ENCODE data around the gene WNK2. TPM values are rescaled to one million over a fixed set of nuclear protein-coding genes. Genes with fewer than 3 reads are reported as not detected.
A peak's percentile ranks its signal among the peaks of the same experiment; 100 is the strongest.

Gene WNK2
- total RNA-seq, 1 donor from 2014 or later: 336 TPM

DNA sequence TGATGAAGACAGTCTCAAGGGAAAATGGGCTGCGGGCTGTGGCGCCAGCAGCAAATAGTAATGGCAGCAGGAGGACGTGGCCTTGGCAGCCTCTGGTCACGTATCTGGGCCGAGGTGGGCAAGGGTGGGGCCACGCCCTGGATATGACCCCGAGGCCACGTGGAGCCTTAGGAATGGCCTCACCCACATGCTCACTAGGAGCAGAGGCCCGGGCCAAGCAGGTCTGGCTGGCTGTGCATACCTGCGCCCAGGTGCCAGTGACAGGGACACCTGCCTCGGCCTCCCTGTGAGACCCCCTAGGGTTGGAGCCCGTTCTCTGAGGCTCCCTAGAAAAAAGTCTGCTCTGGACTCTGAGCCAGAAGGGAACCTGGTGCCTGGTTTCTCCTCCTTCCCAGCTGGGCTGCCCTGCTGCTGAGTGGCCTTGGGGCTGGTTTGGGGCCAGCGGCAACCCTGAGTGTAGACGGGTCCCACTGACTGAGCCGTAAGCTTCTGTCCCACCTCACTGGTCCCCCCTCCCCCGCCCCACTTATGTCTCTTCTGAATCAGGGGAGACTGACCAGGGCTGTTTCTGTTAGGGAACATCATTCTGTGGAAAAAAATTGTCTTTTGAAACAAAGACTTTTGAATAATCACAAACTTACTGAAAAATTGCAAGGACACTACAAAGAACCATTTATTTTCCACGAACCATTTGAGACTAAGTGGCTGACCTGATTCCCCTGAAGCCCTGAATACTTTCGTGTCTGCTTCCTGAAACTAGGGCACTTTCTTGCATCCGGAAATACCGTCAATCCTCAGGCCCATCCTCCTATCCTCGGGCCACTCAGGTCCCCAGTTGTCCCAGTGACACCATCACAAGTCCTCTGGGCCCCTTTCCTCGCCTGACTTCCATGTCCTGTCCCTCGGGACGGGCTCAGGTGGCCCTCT, 60.8 kb downstream of the WNK2 start:
- H3K9me3 Mint-ChIP-seq (ENCODE audit: unreplicated experiment): peaks cover 17% of the 10 kb centered on the region

GRCh38 chr9:93245437-93245970, 61.6 kb downstream of the WNK2 start:
- H3K9me3 Mint-ChIP-seq (ENCODE audit: unreplicated experiment): peaks cover 23% of the 10 kb centered on the region
- H3K4me1 Mint-ChIP-seq (ENCODE audit: low read depth, unreplicated experiment): peaks cover 57% of the 10 kb centered on the region
- peaks cover 9% of the 10 kb centered on the region for H3K27me3 Mint-ChIP-seq (ENCODE audit: unreplicated experiment)
- H3K4me3 Mint-ChIP-seq (ENCODE audit: unreplicated experiment): peak overlapping the region; percentile 57
- H3K27ac Mint-ChIP-seq (ENCODE audit: unreplicated experiment): peak overlapping the region; percentile 72
- no peak for DNase-seq
- peaks cover under 1% of the 10 kb centered on the region for H3K36me3 Mint-ChIP-seq (ENCODE audit: unreplicated experiment)
- TF ChIP-seq, protein P1, sequence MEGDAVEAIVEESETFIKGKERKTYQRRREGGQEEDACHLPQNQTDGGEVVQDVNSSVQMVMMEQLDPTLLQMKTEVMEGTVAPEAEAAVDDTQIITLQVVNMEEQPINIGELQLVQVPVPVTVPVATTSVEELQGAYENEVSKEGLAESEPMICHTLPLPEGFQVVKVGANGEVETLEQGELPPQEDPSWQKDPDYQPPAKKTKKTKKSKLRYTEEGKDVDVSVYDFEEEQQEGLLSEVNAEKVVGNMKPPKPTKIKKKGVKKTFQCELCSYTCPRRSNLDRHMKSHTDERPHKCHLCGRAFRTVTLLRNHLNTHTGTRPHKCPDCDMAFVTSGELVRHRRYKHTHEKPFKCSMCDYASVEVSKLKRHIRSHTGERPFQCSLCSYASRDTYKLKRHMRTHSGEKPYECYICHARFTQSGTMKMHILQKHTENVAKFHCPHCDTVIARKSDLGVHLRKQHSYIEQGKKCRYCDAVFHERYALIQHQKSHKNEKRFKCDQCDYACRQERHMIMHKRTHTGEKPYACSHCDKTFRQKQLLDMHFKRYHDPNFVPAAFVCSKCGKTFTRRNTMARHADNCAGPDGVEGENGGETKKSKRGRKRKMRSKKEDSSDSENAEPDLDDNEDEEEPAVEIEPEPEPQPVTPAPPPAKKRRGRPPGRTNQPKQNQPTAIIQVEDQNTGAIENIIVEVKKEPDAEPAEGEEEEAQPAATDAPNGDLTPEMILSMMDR (IDR thresholded peaks at IDR 0.05; ENCODE audit: partially characterized antibody, unreplicated experiment): no peak

More for the DNA sequence above, 60.8 kb downstream of the WNK2 start:
- no peak for DNase-seq
- H3K27me3 Mint-ChIP-seq (ENCODE audit: unreplicated experiment): peaks cover 9% of the 10 kb centered on the region
- peaks cover 51% of the 10 kb centered on the region for H3K4me1 Mint-ChIP-seq (ENCODE audit: low read depth, unreplicated experiment)
- TF ChIP-seq, protein P1 (IDR thresholded peaks at IDR 0.05; ENCODE audit: partially characterized antibody, unreplicated experiment): no peak
- H3K36me3 Mint-ChIP-seq (ENCODE audit: unreplicated experiment): peaks cover 3% of the 10 kb centered on the region
- H3K27ac Mint-ChIP-seq (ENCODE audit: unreplicated experiment): peak overlapping the region; percentile 72
- H3K4me3 Mint-ChIP-seq (ENCODE audit: unreplicated experiment): peak overlapping the region; percentile 32

DNA sequence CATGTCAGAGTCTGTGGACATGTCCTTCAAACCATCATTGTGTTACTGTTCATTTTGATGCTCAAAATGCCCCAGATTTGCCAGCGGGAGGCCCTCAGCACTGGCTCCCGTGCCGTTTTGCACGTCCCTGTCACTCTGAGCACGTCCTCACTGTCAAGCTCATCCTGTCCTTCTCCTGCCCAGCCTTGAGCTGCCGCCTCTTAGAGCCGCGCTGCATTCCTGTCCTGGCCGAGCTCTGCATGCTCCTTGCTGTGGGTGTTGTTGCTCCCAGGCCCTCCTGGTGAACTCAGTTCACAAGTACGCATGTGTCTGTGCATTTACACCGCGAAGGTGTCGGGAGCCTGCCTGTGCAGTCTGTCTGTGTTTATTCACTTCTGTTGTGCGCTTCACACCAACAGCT, 62.2 kb downstream of the WNK2 start:
- Mint-ChIP-seq H3K4me3 (ENCODE audit: unreplicated experiment) (no peak overlapping the region), H3K36me3 (ENCODE audit: unreplicated experiment) (no peaks in the 10 kb centered on the region), H3K4me1 (ENCODE audit: low read depth, unreplicated experiment) (peaks cover 58% of the 10 kb centered on the region), H3K27me3 (ENCODE audit: unreplicated experiment) (peaks cover 9% of the 10 kb centered on the region), H3K27ac (ENCODE audit: unreplicated experiment) (peak overlapping the region; percentile 14), H3K9me3 (ENCODE audit: unreplicated experiment) (peaks cover 23% of the 10 kb centered on the region)
- DNase-seq: no peak
- TF ChIP-seq, protein P1 (IDR thresholded peaks at IDR 0.05; ENCODE audit: partially characterized antibody, unreplicated experiment): no peak

DNA sequence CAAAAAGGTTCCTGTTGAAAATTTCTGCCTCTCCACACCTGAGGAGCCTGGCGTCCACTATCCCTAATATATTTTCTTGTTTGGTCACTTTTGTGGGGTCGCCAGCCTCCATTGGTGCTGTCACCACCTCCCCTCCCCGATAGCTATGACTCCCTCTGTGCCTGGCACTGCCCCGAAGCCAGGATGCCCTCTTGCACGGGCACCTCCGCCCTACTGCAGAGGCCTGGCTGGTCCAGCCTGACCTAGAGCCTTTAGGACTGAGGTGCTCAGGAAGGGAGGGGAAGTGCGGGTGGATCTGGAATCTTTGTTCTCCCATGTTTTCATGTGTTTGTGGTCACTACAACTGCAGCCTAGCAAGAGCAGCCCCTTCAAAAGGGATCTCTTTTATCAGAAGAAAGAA, 62.6 kb downstream of the WNK2 start:
- Mint-ChIP-seq H3K4me3 (ENCODE audit: unreplicated experiment) (no peak overlapping the region), H3K4me1 (ENCODE audit: low read depth, unreplicated experiment) (peaks cover 58% of the 10 kb centered on the region), H3K36me3 (ENCODE audit: unreplicated experiment) (no peaks in the 10 kb centered on the region), H3K27me3 (ENCODE audit: unreplicated experiment) (peaks cover 7% of the 10 kb centered on the region), H3K27ac (ENCODE audit: unreplicated experiment) (peak overlapping the region; percentile 52), H3K9me3 (ENCODE audit: unreplicated experiment) (peaks cover 23% of the 10 kb centered on the region)
- DNase-seq: no peak
- TF ChIP-seq, protein P1 (IDR thresholded peaks at IDR 0.05; ENCODE audit: partially characterized antibody, unreplicated experiment): no peak
